HG03159 (cell line): ENCODE data around the gene CCZ1B.
"Not testable (repeated sequence)": the region's sequence is repeated elsewhere in the genome, so short reads cannot be mapped to it uniquely, and the experiment has no call there.

Experiments used
- ATAC-seq: cut with Tn5 transposase; IDR thresholded peaks from one replicate; pipeline ENCODE4 v1.9.1; 2021; ENCODE audit warnings: mild to moderate bottlenecking, moderate library complexity; ENCODE audit not compliant: unreplicated experiment

CCZ1B gene

GRCh38 chr7:6749335-6749734, 76.7 kb downstream of the CCZ1B start:
- ATAC-seq = not testable (repeated sequence)
